Duodenal mucosa (tissue), 2 donors: ENCODE measurements around the gene LORICRIN.

ENCODE experiments used
- H3K27ac ChIP-seq: one replicate; pipeline ENCODE4 v1.7.0; 2013; ENCODE audit warnings: low read depth, low read length
- H3K27me3 ChIP-seq, 2 donors: one replicate each; pipeline ENCODE4 v1.7.0; 2013; ENCODE audit warnings: low read length in 2 of 2, control low read depth in 1 of 2; ENCODE audit not compliant: insufficient read depth in 2 of 2, control insufficient read depth in 1 of 2
- H3K36me3 ChIP-seq, 2 donors: one replicate each; pipeline ENCODE4 v1.7.0; 2013; ENCODE audit warnings: low read length in 2 of 2, control low read depth in 1 of 2; ENCODE audit not compliant: insufficient read depth in 2 of 2, control insufficient read depth in 1 of 2
- H3K4me1 ChIP-seq, 2 donors: one replicate each; pipeline ENCODE4 v1.7.0; 2013; ENCODE audit warnings: low read length in 2 of 2, control low read depth in 1 of 2; ENCODE audit not compliant: insufficient read depth in 2 of 2, control insufficient read depth in 1 of 2
- H3K4me3 ChIP-seq, 2 donors: one replicate each; pipeline ENCODE4 v1.7.0; 2013; ENCODE audit warnings: low read length in 2 of 2, low read depth in 1 of 2
- H3K9ac ChIP-seq, 2 donors: one replicate each; pipeline ENCODE4 v1.7.0; 2013; ENCODE audit warnings: low read length in 2 of 2, low read depth in 1 of 2
- H3K9me3 ChIP-seq, 2 donors: one replicate each; pipeline ENCODE4 v1.7.0; 2013; ENCODE audit warnings: low read length in 2 of 2, control low read depth in 1 of 2; ENCODE audit not compliant: control insufficient read depth in 1 of 2

Gene LORICRIN

DNA sequence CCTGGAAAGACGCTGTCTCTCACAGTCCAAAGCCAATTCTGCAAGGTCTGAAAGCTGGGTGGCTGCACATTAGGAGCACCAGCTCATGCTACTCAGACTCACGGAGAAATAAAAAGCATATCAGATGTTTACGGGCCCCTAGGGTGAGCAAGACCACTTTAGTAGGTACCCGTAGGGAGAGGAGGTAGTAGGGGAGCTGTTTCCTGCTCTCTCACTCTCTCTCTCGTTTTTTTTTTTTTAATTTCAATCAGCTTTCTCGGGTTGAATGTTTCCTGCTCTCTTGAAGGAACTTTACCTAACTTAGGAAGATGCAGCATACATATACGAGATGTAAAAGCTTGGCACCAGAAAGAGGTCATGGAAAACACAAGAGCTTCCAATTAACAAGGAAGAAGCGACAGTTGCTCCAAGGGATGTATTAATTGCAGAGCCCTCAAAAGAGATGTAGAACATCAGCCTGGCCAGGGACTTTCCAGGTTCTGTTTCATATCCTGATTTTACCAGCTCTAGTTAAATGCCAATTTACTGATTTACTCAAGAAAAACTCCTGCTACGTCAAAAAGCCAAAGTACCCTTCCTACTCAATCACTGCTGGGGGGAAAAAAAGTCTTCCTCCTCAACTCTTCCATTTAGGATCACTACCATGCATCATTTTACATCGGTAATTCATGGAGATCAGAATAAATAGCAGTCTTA is 3.1 kb downstream of the LORICRIN start:
- H3K9ac ChIP-seq: no peak overlapping the region
- H3K4me1 ChIP-seq: peaks cover 0 to 5% of the 10 kb centered on the region in 2 donors
- H3K36me3 ChIP-seq: no peaks in the 10 kb centered on the region
- no peaks in the 10 kb centered on the region for H3K9me3 ChIP-seq
- no peak overlapping the region for H3K4me3 ChIP-seq
- H3K27ac ChIP-seq: no peak overlapping the region
- peaks cover 38 to 57% of the 10 kb centered on the region in 2 donors for H3K27me3 ChIP-seq

DNA sequence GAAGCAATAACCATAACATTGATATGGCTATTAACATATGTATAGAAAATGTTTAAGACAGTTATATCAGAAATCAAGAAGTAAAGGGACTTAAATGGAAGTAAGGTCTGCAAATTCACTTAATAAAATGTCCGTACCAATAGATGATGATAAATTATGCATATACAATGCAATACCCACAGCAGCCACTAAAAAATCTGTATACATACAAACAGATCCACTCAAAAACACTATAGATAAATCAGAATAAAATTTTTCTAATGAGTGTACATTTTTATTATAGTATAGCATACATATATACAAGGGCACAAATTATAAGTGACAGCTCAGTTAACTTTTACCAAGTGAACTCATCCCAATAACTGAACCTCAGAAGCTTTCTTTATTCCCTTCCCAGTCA is 6.0 kb downstream of the LORICRIN start:
- H3K4me1 ChIP-seq: peaks cover 0 to 5% of the 10 kb centered on the region in 2 donors
- no peak overlapping the region for H3K4me3 ChIP-seq
- H3K9ac ChIP-seq: no peak overlapping the region
- no peaks in the 10 kb centered on the region for H3K36me3 ChIP-seq
- H3K27ac ChIP-seq: no peak overlapping the region
- H3K27me3 ChIP-seq: peaks cover 25 to 40% of the 10 kb centered on the region in 2 donors
- no peaks in the 10 kb centered on the region for H3K9me3 ChIP-seq

DNA sequence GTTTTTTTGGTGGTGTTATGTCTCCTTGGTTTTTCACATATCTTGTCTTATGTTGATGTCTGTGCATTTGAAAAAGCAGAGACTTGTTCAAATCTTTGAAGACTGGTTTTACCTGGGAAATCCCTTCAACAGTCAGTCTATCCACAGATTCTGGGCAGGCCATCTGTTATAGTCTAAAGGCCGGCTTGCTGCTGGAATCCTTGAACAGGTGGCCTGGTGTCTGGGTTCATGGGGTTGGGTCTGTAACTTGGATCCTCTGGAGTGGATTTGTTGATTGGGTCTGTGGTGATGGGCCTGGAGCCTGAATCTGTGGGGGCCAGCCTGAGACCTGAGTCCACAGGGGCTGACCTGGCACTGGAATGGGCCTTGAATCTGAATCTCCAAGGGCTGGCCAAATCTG is 12.2 kb downstream of the LORICRIN start:
- Histone ChIP-seq H3K36me3 (no peaks in the 10 kb centered on the region), H3K4me1 (no peaks in the 10 kb centered on the region), H3K9ac (no peak overlapping the region), H3K27me3 (peaks cover 0 to 2% of the 10 kb centered on the region in 2 donors), H3K27ac (no peak overlapping the region), H3K9me3 (no peaks in the 10 kb centered on the region), H3K4me3 (no peak overlapping the region)

DNA sequence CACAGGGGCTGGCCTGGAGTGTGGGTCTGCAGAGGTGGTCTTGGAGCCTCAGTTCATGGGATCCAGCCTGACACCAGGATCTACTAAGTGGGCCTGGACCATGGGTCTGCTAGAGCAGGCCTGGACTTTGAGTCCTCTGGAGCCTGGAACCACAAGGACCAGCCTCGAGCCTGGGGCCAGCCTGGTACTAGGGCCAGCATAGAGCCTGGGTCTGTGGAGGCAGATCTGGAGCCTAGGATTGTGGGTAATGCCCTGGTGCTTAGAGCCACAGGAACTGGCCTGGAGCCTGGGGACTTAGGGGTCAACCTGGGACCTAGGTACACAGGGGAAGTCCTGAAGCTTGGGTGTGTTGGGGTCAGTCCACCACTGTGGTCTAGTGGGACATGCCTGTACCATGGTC is 12.7 kb downstream of the LORICRIN start:
- no peak overlapping the region for H3K4me3 ChIP-seq
- H3K4me1 ChIP-seq: no peaks in the 10 kb centered on the region
- no peaks in the 10 kb centered on the region for H3K9me3 ChIP-seq
- no peaks in the 10 kb centered on the region for H3K36me3 ChIP-seq
- H3K27me3 ChIP-seq: no peaks in the 10 kb centered on the region
- H3K27ac ChIP-seq: no peak overlapping the region
- no peak overlapping the region for H3K9ac ChIP-seq

DNA sequence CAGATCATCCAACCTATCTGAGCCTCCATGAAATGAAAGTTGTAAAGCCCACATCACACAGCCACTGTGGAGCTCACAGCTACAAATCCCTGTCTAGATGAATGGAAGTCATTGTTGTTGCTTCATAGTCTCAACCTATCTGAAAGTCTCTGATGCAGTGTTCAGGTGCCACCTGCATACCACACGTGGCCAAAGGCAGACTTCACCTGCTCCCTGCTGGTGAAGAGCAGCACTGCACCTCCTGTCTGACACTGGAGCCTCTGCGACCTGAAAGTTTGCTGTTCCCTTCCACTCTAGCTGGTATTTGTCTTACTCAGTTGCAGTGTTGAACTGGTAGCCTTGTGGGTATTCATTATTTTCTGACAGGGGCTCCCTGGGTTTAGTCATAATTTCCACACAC is 18.4 kb downstream of the LORICRIN start:
- Histone ChIP-seq H3K9me3 (no peaks in the 10 kb centered on the region), H3K4me1 (no peaks in the 10 kb centered on the region), H3K4me3 (no peak overlapping the region), H3K9ac (no peak overlapping the region), H3K36me3 (no peaks in the 10 kb centered on the region), H3K27ac (no peak overlapping the region), H3K27me3 (peaks cover 0 to 4% of the 10 kb centered on the region in 2 donors)

DNA sequence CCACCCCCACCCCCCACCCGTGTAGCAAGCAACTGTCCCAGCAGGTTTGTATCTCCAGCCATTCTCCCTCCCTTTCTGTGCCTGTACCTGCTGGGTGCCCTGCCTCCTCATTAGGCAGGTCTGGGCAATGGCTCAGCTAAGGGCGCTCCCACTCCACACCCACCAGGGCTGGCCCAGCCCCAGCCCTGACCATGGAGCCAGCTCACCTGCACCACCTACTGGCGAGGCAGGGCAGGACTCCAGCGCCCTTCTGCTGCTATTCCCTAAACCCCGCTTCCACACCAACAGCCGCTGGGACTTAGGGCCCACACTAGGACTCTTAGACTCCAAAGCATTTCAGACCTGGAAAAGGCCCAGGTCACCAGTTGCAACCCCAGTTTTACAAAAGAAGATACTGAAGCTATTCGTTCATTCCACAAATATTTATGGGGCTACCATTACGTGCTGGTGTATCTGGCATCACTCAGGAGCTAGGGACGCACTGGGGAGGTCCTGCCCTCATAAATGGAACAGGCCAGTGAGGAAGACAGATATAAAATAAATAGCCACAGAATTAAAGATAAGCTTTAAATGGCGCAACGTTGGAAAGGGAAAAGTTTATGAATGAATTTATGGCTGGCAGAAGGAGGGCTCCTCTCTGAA is 29.3 kb downstream of the LORICRIN start:
- Histone ChIP-seq H3K9me3 (no peaks in the 10 kb centered on the region), H3K9ac (no peak overlapping the region), H3K4me3 (no peak overlapping the region), H3K36me3 (no peaks in the 10 kb centered on the region), H3K4me1 (no peaks in the 10 kb centered on the region), H3K27ac (no peak overlapping the region), H3K27me3 (no peaks in the 10 kb centered on the region)

DNA sequence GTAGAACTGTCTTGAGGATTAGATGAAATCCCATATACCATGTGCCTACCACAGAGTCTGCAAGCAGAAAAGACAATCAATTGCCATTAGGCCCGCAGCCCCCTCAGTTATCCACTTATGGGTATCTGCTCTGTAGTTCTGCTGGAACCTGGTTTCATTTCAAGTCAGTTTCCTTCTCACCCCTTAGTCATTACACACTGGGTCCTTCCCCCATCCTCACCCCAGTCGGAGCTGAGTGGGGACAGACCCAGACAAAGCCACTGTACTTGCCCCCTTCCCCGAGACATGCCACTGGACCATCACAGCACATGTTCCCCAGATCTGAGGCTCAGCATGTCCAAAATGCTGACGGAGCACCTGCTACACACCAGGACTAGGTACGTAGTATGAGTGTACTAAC is 32.0 kb downstream of the LORICRIN start:
- H3K27me3 ChIP-seq: no peaks in the 10 kb centered on the region
- H3K4me1 ChIP-seq: no peaks in the 10 kb centered on the region
- no peak overlapping the region for H3K27ac ChIP-seq
- no peak overlapping the region for H3K4me3 ChIP-seq
- H3K9ac ChIP-seq: no peak overlapping the region
- no peaks in the 10 kb centered on the region for H3K36me3 ChIP-seq
- H3K9me3 ChIP-seq: no peaks in the 10 kb centered on the region

DNA sequence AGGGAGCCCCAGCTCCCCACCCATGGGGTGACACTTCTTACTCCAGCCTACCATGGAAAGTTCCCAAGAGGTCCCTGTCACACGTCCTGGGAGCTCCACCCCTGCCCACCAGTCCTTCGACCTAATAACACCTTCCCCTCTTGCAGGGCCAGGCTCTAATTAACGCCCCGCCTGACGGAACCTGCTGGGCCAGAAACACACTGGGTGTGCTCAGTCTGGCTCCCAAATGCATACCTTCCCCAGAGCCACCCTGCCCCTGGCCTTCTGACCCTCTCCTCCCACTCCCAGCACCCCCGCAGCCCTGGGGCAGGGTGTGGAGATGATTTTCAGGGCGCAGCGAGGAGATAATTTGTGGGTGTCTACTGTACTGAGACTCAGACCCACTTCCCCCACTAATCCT is 32.7 kb downstream of the LORICRIN start:
- Histone ChIP-seq H3K27me3 (no peaks in the 10 kb centered on the region), H3K4me1 (no peaks in the 10 kb centered on the region), H3K27ac (no peak overlapping the region), H3K4me3 (no peak overlapping the region), H3K9ac (no peak overlapping the region), H3K36me3 (no peaks in the 10 kb centered on the region), H3K9me3 (no peaks in the 10 kb centered on the region)

DNA sequence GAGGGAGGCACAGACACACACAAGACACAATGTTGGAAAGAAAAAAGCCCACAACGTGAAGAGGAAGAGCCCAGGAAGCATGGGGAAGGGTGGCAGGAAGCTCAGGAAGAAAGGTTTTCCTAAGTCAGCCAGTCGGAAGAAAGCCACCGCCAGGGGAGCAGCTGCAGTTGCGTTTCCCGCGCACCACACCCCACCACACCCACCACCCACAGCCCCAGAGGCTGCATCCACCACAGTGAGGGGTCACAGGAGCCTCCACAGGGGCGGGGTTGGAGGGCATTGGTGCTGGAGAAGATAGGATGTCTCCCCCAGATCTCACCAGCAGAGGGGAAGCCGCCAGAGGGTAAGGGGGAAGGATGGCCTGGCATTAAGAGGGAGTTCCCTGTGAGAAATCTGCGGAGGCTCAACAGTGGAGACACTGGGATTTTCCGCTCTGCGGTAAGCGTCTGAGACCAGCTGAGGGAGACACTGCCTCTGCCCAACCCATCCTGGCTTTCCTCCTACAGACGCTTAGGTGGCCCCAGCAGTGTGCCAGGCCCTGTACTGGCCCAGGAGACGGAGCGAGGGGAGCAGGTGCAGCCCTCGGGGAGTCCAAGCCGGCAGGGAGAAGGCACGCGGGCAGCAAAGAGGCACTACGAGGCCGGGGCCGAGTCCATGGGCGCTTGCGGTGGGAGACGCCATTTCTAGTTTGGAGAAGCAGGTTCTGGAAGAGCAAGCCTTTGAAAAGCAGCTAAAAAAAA is 33.4 kb downstream of the LORICRIN start:
- Histone ChIP-seq H3K27ac (no peak overlapping the region), H3K4me3 (no peak overlapping the region), H3K36me3 (no peaks in the 10 kb centered on the region), H3K4me1 (no peaks in the 10 kb centered on the region), H3K9me3 (no peaks in the 10 kb centered on the region), H3K27me3 (no peaks in the 10 kb centered on the region), H3K9ac (no peak overlapping the region)

DNA sequence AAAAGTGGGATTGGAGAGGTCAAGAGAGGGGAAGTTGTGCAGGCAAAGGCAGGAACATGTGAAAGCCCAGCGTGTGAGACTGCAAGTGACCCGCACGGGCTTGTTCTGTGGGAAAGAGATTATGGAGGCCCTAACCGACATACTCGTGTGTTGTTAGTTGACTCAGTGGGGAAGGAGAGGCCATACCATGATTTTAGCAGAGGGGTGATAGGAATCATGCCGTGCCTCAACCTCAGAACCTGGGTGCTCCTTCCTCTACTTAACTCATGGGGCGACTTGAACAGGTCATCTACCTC is 33.9 kb downstream of the LORICRIN start:
- no peak overlapping the region for H3K4me3 ChIP-seq
- peaks cover 0 to 2% of the 10 kb centered on the region in 2 donors for H3K27me3 ChIP-seq
- no peaks in the 10 kb centered on the region for H3K4me1 ChIP-seq
- no peak overlapping the region for H3K9ac ChIP-seq
- no peaks in the 10 kb centered on the region for H3K36me3 ChIP-seq
- H3K9me3 ChIP-seq: no peaks in the 10 kb centered on the region
- no peak overlapping the region for H3K27ac ChIP-seq
